ENCODE data around the gene WFDC1.
A peak's percentile ranks its signal among the peaks of the same experiment; 100 is the strongest.

Gene WFDC1, protein sequence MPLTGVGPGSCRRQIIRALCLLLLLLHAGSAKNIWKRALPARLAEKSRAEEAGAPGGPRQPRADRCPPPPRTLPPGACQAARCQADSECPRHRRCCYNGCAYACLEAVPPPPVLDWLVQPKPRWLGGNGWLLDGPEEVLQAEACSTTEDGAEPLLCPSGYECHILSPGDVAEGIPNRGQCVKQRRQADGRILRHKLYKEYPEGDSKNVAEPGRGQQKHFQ

DNA sequence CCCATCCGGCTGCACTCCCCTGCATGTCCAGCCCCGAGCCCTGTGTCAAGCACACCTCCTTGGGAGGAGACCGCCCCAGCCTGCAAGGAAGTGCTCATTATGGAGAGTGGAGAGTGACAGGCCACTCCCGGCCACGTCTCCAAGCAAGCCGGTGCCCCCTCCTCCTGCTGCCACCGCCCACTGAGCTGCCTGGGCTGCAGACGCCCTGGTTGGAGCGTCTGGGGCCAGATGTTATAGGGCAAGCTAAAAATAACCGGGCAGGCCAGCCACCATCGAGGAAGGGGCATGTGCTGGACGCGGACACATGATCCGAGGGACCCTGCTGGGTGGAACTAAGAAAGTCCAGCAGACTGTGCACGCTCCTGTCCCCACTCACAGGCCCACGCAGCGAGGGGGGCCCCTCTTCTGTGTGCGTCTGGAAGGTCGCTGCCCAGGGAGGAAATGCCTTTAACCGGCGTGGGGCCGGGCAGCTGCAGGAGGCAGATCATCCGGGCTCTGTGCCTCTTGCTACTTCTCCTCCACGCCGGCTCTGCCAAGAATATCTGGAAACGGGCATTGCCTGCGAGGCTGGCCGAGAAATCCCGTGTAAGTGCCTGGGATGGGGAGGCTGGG, at the start of gene WFDC1:
Gene WFDC1 (plus strand): TSS at position 348 of the 612 bp plus-strand sequence. CDS start 94 bp downstream, at position 442.
- peak; percentile 37 for DNase-seq

DNA sequence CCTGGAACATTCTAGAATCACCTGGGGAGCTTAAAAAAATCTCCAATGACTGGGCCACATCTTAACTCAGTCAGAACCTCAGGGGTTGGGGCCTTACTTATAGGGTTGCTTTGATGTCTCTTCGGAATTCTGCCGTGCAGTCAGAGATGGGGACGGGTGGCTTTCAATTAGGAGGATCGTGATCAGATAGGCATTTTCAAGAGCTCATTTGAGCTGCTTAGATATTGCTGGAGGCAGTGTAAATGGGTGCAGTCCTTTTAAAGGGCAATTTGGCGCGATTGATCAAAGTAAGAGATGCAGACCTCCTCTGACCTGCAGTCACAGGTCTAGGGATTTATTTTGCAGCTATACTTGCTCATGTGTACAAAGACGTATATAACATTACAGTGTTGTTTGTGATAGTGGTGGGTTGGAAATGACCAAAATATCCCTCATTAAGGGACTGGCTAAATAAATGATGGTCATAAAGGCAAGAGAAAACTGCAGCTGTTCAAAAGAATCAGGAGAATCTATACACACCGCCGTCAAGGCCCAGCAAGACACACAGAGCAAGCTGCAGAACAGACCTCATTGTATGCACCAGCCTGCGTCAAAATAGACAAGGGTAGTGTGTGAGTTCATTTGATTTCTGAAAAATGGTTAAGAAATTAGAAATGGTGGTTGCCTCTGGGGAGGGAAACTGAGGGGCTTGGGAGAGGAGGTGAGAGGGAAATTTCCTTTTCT, 48.6 kb upstream of the WFDC1 start:
- DNase-seq = peak; percentile 63

DNA sequence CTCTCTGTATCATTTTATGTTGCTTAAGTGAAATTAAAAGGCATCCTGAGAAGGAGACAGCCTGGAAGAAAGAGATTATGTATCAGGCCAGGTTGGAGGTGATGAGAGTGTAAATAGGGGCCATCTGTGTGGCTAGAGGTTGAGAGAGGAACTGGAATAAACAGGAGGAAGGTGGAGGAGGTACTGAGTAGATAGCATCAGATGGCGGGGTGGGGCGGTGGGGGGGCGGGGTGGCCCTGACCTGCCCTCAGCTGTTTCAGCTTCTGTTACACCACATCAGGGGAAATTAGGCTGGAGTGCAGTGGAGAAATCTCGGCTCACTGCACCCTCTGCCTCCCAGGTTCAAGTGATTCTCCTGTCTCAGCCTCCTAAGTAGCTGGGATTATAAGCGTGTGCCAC, 48.0 kb upstream of the WFDC1 start:
- peak; percentile 80 for DNase-seq

DNA sequence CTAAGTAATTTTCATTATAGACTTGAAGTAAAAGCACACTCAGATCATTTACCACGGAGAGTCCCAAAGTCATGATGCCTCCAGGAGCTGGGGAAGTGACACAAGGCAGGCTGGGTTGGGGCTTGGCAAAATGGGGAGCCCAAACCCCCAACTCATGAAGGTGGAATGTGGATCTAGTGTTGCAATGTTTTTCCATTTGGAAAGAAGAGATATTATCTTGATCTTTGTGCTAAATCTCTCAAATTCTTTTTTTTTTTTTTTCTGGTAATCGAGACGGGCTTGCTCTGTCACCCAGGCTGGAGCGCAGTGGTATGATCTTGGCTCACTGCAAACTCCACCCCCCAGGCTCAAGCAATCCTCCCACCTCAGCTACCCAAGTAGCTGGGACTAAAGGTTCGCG, 47.3 kb upstream of the WFDC1 start:
- no peak for DNase-seq

DNA sequence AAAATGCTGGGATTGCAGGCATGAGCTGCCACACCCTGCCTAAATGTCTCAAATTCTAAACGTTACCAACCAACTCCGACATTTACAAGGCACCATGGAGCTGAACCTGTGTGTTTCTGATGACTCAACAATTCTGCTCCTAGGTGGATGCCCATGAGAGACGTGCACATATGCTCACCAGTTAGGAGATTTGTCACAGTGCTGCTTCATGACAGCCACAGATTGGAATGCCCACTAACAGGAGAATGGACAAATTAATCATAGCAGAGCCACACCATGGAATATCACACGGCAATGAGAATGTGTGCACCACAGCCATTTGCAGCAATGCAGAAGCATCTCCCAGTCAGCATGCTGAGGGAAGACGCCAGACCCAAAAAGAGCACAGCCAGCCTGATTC, 46.8 kb upstream of the WFDC1 start:
- DNase-seq = no peak

DNA sequence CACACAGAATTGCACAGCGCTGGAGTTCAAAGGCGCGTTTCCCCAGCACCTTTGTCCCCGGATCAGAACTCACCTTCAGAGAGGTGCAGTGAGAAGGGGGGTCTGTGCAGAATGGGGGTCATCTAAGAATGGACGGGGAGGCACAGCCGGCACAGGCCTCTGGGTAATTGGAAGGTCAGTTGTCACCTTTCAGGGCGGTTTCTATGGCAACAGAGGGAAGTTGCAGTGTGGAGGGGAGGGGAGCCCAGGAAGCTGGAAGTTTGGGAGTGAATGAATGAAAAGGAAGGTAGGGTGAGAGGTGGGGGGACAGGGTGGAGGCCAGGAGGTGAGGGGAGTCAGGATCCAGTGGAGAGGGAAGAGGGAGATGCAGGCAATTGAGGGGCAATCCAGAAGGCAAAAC, 42.5 kb upstream of the WFDC1 start:
- no peak for DNase-seq

DNA sequence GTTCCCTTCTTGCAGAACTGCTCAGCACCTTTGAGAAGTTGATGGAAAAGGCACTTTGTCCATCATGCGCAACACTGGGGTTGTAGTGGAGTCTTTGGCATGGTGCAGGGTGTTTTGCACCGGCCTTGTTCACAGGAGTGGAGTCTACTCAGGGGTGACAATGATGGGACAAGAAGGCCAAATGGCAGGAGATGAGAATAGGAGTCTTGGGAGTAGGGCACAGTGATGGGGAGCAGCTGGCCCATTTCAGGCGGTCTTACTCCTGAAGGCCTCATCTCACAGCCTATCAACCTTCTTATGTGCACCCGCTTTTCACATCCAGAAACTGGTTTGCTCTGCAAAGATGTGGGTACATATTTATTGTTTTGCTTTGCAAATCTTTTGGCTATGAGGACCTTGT, 41.5 kb upstream of the WFDC1 start:
- no peak for DNase-seq

DNA sequence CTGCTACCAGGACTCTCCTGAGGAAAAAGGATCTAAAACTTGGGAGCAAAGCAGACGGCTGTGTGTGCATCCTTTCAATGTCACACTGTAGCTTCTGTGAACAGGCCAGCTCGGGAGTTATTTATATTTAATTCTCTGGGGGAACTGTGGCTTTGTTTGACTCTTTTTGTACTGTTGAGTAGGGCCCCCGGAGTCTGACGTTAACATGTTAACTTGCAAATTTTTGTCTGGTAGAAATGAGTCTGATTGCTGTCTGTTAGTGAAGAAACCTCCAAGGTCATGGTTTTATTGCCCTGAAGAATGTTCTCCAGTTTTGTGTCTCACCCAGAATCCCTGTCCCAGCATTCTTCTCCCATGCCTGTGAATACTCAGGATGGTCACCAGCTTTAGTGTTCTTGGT, 40.6 kb upstream of the WFDC1 start:
- DNase-seq = no peak

DNA sequence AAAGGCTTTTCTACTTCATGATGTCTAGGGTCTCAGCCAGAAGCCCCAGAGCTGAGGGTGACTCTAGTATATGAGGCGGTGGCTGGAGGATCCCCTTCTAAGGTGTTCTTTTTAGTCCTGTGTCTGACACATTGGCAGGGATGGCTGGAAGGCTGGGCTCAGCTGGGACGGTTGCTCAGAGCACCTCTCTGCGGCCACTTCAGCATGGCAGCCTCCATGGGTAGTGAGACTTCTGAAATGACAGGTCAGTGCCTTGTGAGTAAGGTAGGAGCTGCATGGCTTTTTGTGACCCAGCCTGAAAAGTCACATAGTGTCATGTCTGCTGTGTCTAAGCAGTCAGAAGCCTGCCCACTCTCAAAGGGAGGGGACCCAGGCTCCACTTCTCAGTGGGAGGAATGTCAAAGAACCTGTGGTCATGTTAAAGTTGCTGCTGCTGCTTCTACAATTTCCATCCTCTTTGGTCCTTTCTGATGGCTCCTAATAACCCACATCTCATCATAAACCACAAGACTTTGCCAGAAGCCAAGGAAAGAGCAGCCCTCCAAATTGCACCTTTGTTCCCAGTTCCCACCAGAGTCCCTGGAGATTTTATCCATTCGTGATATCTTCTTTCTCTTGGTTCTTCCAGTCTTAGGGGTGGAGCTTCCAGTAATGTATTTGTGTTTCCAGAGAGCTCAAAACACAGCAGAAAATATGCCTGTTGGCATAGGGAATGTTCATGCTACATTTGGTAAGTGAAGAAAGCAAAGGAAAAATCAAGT, 39.4 kb upstream of the WFDC1 start:
- DNase-seq = no peak

DNA sequence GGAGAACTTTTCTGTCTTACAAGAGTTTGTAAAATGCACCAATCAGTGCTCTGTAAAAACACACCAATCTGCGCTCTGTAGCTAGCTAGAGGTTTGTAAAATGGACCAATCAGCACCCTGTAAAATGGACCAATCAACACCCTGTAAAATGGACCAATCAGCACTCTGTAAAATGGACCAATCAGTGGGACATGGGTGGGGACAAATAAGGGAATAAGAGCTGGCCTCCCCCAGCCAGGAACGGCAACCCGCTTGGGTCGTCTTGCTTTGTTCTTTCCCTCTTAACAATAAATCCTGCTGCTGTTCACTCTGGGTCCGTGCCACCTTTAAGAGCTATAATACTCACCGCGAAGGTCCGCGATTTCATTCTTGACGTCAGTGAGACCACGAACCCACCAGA, 36.4 kb upstream of the WFDC1 start:
- DNase-seq = no peak

DNA sequence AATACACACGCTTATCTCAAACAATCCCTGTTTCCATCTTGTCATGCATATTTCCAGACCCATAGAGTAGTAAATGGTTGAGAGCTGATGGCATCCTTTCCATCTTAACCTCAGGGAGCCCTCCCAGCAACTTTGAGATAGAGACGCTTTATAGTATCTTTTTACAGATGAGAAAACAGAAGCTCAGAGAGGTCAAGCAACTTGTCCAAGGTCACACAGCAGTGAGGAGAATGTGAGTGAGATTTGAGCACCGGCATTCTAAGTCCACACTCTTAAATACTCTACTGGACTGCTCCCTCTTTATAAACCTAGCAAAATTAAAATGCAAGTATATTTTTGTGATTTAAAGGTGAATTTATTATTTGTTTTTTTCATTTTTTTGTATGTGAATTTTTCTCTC, 35.0 kb upstream of the WFDC1 start:
- DNase-seq = no peak

DNA sequence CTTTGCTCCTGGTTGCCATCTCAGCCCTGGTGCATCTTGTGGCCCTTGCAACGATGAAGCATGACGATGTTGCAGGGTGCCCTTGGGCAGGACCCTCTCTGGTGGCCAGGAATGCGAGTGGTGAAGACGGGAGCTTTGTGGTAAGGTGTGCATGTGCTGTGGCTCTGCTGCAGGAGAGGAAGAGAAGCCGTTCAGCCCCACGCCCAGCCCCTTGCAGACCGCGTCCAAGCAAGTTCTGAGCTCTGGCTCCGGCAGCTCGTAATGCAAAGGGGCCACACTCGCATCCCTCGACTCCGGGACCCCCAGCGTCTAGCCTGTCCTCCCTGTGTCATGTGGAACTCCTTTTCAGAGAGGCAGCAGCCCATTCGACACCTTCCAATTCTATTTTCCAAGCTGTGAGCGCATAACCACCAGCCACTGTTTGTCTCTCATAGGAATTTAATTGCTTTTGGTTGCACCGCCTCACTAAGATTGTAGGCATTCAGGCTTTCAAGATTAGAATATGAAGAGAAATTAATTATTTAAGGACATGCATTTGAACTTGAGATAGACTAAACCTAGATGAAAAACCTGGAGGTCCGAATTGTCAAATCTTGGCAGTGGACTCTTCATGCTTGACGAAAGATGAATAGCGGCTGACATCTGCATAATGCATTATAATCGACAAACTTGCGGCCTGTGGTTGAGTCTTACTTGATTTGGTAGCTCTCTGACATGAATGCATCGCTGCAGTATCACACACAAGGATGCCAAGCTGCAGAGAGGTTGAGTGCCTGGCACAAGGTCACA, 33.7 kb upstream of the WFDC1 start:
- DNase-seq = no peak

DNA sequence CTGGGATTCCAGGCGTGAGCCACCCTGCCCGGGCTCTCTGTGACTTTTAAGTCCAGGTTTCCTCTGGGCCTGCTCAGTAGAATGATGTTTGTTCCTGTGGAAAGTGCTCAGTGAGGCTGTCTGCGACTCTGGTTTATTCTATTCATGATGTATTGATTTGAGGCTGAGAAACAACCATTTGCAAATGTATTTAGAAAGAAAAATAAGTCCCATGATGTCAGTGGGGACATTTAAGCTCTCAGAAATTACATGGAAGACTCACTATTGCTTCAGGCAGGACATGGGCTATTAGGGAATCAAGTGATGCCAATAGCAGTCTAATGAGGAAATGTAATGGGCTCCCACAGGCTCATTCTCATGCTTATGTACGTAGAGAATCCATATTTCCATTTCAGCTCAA, 32.6 kb upstream of the WFDC1 start:
- DNase-seq = no peak

DNA sequence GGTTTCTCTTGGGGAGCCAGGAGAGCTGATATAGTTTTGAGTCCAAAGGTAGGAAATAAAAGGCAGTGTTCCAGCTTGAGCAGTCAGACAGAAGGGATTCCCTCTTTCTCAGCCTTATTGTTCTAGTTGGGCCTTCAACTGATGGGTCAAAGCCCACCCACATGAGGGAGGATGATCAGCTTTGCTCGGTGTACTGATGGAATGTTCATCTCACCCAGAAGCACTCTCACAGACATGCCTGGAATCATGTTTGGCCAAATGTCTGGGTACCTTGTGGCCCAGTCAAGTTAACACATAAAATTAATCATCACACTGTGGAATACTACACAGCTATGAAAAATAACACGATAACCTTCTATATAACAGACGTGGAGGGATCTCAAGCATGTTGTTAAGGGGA, 31.7 kb upstream of the WFDC1 start:
- no peak for DNase-seq

DNA sequence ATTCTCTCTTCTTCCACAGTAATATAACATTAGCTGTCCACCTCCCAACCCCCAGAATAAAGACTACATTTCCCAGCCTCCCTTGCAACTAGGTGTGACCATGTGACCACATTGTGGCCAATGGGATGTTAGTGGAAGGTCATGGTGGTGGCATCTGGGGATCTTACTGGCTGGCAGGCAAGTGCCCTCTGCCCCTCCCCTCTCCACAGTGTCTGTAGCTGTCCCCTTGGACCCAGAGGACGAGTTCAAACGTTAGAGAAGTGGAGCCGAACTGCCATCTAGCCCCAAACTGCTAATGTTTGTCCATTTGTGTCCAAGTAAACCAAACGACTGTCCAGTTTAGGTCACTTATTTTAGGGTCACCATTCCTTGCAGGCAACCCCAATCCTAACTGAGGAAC, 28.2 kb upstream of the WFDC1 start:
- peak; percentile 38 for DNase-seq

DNA sequence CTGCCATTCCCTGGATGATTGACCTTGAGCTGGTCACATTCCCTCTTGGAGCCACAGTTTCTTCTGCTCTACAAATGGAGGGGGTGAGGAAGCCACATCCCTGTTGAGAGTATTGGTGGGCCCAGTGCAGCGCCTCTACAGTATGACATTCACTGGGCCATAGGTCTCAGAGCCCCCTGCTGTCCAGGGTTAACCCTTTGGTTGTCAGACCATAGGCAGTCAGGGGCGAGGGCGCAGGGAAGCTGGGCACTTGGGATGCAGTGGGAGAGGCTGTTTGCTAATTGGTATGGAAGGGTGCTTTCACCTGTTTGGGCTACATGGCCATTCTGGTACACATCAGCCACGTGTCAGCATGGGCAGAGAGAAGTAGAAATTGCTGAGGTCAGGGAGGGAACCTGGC, 27.3 kb upstream of the WFDC1 start:
- DNase-seq = no peak

DNA sequence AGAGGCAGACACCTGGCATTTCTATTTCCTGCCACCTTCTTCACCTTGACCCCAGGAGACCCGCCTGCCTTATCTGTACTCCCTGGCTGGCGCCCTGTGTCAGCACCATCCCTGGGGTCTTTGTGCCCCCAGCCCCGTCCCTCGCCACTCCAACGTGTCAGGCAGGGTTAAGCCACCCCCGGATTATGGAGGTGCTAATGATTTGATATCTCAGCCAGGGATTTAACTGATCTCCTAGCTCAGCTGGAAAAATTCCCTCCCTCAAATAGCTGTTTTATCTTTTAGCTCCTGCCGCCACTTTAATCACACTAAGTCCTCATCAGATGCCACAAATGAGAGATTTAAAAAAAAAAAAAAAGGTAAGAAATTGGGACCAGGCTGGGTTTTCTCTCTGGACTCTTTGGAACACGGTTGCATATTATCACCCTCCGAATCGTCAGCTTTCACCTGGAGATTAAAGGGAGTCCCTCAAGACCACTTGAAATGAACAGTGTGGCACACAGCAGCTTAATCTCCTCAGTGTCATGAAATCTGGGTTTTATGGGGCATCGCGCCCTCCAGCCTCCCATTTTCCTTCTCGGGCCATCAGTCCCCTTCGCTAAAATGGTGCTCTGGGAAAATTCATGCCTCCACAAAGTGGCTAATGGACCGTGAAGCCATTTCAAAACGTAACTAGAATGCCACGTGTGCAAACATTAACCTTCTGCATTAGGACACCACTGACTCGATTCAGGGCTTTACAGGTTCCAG, 26.2 kb upstream of the WFDC1 start:
- DNase-seq = peak; percentile 62

DNA sequence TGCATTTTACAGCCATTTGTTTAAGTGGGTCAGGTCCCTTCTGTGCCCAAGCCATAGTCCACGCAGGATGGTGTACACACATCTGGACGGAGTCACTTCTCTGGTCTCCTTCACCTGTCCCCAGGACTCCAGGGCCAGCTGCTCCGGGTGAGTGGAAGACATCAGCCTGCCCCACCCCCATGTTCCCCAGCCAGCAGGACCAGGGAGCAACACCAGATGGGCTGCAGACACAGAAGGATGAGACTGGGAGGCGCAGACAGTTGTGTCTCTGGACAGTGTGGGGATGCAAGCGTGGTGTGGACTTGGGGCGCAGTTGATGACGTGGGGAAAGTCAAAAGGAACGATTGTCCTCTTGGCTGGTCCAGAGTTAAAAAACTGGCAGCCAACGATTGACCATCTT, 24.6 kb upstream of the WFDC1 start:
- no peak for DNase-seq

DNA sequence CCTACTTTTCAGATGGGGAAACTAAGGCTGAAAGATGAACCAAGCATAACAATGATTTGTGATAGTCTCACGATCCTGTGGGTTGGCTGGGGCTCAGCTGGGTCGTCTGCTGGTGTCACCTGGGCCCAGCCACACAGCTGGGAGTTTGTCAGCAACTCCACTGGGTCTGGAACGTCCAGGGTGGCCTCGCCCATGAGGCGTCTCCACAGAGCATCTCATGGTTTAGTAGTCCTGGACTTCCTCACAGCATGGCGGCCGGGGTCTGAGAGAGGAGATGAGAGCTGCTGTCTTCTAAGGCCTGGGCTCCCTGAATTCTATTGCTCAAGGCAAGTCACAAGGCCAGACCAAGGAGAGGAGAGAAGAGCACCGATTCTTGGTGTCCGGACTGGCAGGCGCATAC, 24.1 kb upstream of the WFDC1 start:
- no peak for DNase-seq

DNA sequence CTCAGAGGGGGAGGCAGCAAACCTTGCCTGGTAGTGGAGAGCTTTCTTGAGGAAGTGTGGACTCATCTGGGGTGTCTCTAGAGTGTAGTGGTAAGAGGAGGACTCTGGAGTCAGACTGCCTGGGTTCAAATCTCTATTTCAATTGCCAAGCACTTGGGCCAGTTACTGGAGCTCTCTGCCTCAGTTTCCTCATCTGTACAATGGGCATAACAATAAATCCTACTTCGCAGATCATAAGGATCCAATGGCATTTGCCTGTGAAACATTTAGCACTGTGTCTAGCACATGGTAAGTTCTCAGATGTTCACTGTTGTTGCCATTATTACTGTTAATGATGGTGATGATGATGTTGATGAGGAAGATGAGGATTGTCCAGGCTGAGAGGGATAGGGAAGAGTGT, 23.6 kb upstream of the WFDC1 start:
- no peak for DNase-seq

DNA sequence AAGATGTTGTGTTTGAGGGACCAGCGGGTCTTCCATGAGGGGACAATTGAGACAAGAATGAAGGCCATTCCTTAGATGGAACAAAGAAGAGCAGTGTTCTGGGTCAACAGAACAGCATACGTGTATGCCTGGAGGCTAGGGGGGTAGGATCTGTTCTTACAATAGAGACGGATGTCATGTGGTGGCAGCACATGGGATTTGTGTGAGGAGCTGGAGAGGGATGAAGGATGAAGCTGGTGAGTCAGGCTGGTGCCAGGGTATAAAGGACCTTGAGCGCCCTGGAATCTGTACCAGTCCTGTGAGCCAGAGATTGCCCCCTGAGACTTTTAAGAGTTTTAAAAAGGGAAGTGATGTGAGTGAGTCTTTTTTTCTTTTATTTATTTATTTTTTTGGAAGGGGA, 22.8 kb upstream of the WFDC1 start:
- DNase-seq = peak; percentile 18

DNA sequence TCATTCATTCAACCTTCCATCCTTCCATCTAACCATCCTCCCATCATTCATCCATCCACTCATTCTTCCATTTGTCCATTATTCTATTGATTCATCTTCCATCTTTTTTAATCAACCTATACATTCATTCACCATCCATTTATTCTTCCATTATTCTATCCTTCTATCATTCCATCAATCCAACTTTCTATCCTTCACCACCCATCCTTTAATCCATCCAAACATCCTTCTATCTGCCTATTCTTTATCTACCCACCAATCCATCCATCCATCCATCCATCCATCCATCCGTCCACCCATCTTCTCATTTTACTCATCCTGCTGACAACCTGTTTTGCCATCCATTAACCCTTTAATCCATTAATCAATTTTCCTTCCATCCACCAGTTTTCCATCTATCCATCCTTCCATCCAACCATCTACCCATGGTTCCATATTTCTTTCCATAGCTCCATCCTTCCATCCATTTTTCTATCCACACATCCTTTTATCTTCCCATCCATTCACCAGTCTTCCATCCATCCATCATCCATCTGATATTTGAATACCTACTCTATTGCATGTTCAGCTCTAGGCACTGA, 21.8 kb upstream of the WFDC1 start:
- DNase-seq = no peak
